ENCODE data around the gene ME1. TPM values are rescaled to one million over a fixed set of nuclear protein-coding genes. Genes with fewer than 3 reads are reported as not detected.

Gene ME1
- total and polyA plus RNA-seq, 8 donors, result 5.2 to 31.7 (median 12.7) TPM

DNA sequence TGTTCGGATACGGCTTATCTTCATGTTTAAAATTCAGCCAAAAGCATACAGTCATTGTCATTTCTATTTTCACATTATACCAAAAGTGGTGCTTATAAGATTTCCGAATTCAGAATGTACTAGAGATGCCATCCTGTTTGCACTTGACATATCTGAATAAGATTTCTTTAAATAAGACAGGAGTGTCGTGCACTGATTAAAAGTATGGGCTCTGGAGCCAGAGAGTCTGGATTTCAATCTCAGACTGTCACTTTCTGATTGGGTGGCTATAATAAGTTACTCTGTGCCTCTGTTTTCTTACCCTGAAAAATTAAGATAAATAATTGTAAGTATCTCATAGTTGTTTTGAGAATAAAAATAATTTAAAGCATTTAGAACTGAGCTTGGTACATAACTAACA, 144.9 kb downstream of the ME1 start:
- no peaks in the 10 kb centered on the region for H3K27me3 ChIP-seq
- no peak for TF ChIP-seq EP300 (IDR thresholded peaks at IDR 0.05)
- no peak for TF ChIP-seq POLR2AphosphoS5 (IDR thresholded peaks at IDR 0.05)
- no peak for TF ChIP-seq POLR2A (IDR thresholded peaks at IDR 0.05)
- TF ChIP-seq, protein P1, sequence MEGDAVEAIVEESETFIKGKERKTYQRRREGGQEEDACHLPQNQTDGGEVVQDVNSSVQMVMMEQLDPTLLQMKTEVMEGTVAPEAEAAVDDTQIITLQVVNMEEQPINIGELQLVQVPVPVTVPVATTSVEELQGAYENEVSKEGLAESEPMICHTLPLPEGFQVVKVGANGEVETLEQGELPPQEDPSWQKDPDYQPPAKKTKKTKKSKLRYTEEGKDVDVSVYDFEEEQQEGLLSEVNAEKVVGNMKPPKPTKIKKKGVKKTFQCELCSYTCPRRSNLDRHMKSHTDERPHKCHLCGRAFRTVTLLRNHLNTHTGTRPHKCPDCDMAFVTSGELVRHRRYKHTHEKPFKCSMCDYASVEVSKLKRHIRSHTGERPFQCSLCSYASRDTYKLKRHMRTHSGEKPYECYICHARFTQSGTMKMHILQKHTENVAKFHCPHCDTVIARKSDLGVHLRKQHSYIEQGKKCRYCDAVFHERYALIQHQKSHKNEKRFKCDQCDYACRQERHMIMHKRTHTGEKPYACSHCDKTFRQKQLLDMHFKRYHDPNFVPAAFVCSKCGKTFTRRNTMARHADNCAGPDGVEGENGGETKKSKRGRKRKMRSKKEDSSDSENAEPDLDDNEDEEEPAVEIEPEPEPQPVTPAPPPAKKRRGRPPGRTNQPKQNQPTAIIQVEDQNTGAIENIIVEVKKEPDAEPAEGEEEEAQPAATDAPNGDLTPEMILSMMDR (IDR thresholded peaks at IDR 0.05), result no peak
- intact Hi-C loops (cut with DNase I; ENCODE audit: low total_unique reads), result no loop called here
- H3K27ac ChIP-seq, result no peak overlapping the region
- H3K9me3 ChIP-seq, result no peaks in the 10 kb centered on the region
- H3K4me1 ChIP-seq, result no peaks in the 10 kb centered on the region
- 76 to 83% (median 81%) methylated on average over 4 of the region's 4 CpGs for WGBS, 5 donors
- H3K4me3 ChIP-seq, result no peak overlapping the region
- H3K36me3 ChIP-seq, result no peaks in the 10 kb centered on the region
- DNase-seq, result no peak

DNA sequence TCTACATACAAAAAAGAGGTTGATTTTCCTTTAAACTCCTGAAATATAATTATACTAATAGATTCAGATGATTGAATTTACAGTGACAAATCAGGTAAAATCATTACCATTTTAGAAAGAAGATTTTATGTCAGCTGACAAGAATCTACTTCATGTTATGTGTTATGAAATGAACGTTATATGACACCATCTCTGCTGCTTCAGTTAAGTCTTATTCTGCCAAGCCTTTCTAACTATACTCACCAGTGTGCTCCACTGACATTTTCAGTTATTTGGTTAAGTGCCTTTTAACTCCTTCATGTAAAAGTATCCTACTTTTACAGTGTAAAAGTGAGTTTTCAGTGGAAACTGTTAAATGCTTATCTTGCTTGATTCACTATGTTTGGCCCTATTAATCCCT, 157.3 kb downstream of the ME1 start:
- intact Hi-C loops (cut with DNase I; ENCODE audit: low total_unique reads), result no loop called here
- WGBS, 5 donors, result 40 to 63% (median 44%) methylated on average over 1 of the region's 1 CpG
- TF ChIP-seq POLR2A (IDR thresholded peaks at IDR 0.05), result no peak
- TF ChIP-seq, protein P1 (IDR thresholded peaks at IDR 0.05), result no peak
- no peak for TF ChIP-seq EP300 (IDR thresholded peaks at IDR 0.05)
- TF ChIP-seq POLR2AphosphoS5 (IDR thresholded peaks at IDR 0.05), result no peak
- peaks cover 0 to 7% (median 0%) of the 10 kb centered on the region in 4 donors for H3K4me1 ChIP-seq
- no peaks in the 10 kb centered on the region for H3K9me3 ChIP-seq
- H3K36me3 ChIP-seq, result no peaks in the 10 kb centered on the region
- no peak overlapping the region for H3K27ac ChIP-seq
- DNase-seq, result no peak
- H3K4me3 ChIP-seq, result no peak overlapping the region
- no peaks in the 10 kb centered on the region for H3K27me3 ChIP-seq

- H3K36me3 ChIP-seq, result no peaks in the 10 kb centered on the region
- H3K4me1 ChIP-seq, result peaks cover 0 to 7% (median 0%) of the 10 kb centered on the region in 4 donors
- 49 to 69% (median 60%) methylated on average over 6 of the region's 6 CpGs for WGBS, 5 donors
- no peak overlapping the region for H3K27ac ChIP-seq
- no peak overlapping the region for H3K4me3 ChIP-seq
- no peaks in the 10 kb centered on the region for H3K9me3 ChIP-seq
- TF ChIP-seq POLR2A (IDR thresholded peaks at IDR 0.05) (no peak), POLR2AphosphoS5 (IDR thresholded peaks at IDR 0.05) (no peak), EP300 (IDR thresholded peaks at IDR 0.05) (no peak)
- TF ChIP-seq, protein P1 (IDR thresholded peaks at IDR 0.05), result no peak
- H3K27me3 ChIP-seq, result no peaks in the 10 kb centered on the region
- intact Hi-C loops (cut with DNase I; ENCODE audit: low total_unique reads), result no loop called here
- no peak for DNase-seq
Observed at GRCh38 chr6:83270971-83271719, 159.7 kb downstream of the ME1 start.

GRCh38 chr6:83265384-83265783, 165.5 kb downstream of the ME1 start:
- no peak for DNase-seq
- Histone ChIP-seq H3K4me1 (no peaks in the 10 kb centered on the region), H3K36me3 (no peaks in the 10 kb centered on the region), H3K4me3 (no peak overlapping the region), H3K27ac (no peak overlapping the region), H3K9me3 (no peaks in the 10 kb centered on the region), H3K27me3 (no peaks in the 10 kb centered on the region)
- TF ChIP-seq POLR2A (IDR thresholded peaks at IDR 0.05) (no peak), EP300 (IDR thresholded peaks at IDR 0.05) (no peak), POLR2AphosphoS5 (IDR thresholded peaks at IDR 0.05) (no peak)
- TF ChIP-seq, protein P1 (IDR thresholded peaks at IDR 0.05), result no peak
- intact Hi-C loops (cut with DNase I; ENCODE audit: low total_unique reads), result no loop called here
- 79 to 93% (median 88%) methylated on average over 2 of the region's 2 CpGs for WGBS, 5 donors

Measured in stomach (tissue), 9 donors.